GM19099 (cell line): ENCODE data around the gene ZNF44.

ENCODE experiments used
- POLR2A ChIP-seq: IDR thresholded peaks from 3 replicates; pipeline ENCODE4 v1.6.1; 2011; ENCODE audit warnings: low read depth; ENCODE audit not compliant: insufficient read length; ENCODE audit errors: extremely low read depth

Gene ZNF44

GRCh38 chr19:12272980-12273901, 21.4 kb downstream of the ZNF44 start:
- no peak for TF ChIP-seq POLR2A

GRCh38 chr19:12272386-12272785, 22.3 kb downstream of the ZNF44 start:
- no peak for TF ChIP-seq POLR2A

DNA sequence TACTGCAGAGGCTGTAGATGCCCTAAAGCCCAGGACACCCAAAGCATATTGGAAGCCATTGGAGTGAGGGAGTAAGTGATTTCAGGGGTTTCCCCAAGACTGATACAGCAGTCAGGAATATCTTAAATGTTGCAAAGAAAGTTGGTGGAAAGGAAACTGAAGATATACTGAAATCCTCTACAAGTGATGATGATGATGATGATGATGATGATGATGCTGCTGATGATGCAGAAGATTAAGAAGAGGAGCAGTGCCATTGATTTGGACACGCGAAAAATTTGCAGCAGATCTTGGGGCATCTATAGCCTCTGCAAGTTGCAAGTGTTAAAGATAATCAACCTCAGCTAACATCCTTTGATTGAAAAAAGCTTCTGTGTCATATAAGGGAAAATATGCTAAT, 23.8 kb downstream of the ZNF44 start:
- TF ChIP-seq POLR2A: no peak

DNA sequence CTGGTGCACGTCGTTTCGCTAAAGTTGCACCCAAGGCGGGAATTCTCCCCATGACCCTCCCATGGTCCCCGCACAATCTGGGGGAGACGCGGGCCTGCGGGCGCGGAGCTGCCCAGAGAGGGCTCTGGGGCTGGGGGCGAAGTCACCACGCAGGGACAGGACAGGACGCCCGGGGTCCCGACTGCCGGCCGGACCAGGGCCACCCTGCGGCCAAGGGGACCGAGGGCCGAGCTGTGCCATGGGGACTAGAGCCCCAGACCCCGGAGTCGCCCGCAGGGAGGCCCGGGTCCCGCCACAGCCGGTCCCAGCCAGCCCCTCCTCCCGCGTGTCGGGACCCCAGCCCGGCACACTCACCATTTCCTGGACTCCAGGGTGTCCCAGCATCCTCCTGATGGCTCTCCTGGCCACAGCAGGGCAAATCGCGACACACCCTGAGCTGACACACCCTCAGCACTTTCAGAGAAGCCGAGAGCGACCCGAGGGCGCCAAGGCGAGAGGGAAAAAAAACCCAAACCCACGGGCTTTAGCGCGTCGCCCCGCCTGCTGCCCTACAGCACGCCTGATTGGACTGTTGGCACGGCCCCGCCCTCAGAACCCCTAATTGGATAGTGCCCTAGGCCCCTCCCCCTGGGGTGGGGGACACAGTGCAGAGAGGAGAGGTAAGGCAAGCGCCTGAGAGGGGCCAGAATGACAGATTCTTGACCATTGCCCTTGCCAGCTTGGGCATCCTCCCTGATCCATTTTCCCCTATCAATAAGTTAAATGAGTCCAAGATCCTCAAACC, 28.6 kb downstream of the ZNF44 start:
- no peak for TF ChIP-seq POLR2A

- TF ChIP-seq POLR2A: no peak
These were observed 33.1 kb downstream of the ZNF44 start for GRCh38 chr19:12261554-12261953.

GRCh38 chr19:12260861-12261260, 33.8 kb downstream of the ZNF44 start:
- TF ChIP-seq POLR2A: no peak

- TF ChIP-seq POLR2A: no peak
These were observed 34.4 kb downstream of the ZNF44 start for GRCh38 chr19:12260236-12260635.

GRCh38 chr19:12255372-12255771, 39.3 kb downstream of the ZNF44 start:
- TF ChIP-seq POLR2A: no peak

DNA sequence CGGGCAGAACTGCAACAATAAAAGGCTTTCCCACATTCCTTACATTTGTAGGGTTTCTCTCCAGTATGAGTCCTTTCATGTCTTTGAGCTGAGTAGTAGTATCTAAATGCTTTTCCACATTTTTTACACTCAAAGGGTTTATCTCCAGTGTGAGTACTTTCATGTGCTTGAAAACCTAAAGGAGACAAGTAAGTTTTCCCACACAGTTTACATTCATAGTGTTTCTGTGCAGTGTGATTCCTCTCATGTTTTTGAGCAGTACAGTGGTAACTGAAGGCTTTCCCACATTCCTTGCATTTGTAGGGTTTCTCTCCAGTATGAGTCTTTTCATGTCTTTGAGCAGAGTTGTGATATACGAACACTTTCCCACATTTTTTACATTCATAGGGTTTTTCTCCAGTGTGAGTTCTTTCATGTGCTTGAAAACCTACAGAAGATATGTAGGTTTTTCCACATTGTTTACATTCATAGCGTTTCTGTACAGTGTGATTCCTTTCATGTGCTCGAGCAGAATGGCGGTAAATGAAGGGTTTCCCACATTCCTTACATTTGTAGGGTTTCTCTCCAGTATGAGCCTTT, 47.0 kb downstream of the ZNF44 start:
- no peak for TF ChIP-seq POLR2A

GRCh38 chr19:12244370-12244769, 50.3 kb downstream of the ZNF44 start:
- TF ChIP-seq POLR2A: no peak

DNA sequence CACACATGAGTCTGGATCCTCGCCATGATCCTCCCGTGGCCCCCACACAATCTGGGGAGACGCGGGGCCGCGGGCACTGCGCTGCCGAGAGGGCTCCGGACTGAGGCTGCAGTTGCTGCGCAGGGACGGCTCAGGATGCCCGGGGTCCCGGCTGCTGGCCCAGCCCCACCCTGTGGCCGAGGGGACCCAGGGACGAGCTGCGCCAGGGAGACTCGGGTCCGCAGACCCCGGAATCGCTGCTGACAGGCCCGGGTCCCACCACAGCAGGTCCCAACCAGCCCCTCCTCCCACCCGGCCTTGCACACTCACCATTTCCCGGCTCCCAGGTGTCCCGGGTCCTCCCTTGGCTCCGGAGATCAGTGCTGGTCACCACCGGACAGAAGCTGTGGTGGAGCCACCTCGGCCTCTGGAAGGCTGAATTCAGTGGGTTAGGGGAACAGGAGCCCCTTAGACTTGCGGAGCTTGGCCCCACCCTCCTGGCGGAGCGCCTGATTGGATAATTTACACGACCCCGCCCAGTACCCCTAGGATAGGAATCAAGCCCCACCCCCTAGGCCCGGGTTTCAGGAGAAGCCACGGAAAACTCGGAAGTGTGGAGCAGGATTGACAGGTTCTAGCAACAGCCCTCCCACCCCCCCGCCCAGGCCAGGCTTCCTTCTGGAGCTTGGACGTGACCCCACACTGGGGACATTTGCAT, 57.4 kb downstream of the ZNF44 start:
- no peak for TF ChIP-seq POLR2A

- TF ChIP-seq POLR2A: no peak
These were observed 61.7 kb downstream of the ZNF44 start for GRCh38 chr19:12232961-12233360.

DNA sequence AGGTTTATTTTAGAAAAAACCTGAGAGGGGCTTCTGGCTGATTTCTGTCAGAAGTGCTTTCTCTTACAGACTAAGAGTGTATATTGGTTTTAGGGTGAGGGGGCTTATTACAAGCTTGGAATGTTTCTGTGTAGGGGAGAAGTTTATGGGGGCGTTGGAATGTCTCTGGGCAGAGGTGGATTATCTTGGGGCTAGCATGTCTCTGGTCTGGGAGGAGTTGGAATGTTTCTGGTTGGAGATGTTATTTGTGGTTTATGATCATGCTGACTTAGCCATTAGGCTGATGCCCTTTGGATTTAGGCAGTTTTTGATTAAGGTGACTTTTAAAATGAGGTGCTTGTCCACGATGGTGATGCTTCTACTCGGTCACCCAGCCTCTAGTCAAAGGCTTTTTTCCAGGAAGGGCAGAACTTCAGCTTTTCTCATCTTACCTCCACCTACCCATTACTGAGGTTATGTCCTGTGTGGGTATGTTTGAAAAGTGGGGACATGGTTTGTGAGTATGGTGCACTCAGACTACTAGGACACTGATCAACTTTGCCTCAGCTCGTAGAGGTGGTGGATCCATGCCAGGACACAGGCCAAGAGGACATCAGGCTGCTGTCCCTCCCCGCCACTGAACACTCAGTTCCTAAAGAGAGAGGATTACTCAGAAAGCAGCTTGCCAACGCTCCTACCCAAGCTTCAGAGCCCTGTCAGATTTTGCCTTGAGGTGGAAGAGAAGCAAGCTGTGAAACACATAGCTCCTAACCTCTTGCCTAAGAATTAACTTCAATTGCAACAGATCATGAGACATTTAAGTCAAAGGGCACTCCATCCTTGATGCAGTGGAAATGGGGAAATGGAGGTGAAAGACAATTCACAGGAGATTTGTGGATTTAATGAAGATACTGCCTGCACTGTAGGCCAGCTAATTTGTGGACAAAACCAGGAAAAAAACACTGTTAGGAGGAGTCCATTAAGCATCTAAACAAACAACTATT, 63.6 kb downstream of the ZNF44 start:
- no peak for TF ChIP-seq POLR2A

- no peak for TF ChIP-seq POLR2A
These were observed 64.7 kb downstream of the ZNF44 start for GRCh38 chr19:12229990-12230389.

DNA sequence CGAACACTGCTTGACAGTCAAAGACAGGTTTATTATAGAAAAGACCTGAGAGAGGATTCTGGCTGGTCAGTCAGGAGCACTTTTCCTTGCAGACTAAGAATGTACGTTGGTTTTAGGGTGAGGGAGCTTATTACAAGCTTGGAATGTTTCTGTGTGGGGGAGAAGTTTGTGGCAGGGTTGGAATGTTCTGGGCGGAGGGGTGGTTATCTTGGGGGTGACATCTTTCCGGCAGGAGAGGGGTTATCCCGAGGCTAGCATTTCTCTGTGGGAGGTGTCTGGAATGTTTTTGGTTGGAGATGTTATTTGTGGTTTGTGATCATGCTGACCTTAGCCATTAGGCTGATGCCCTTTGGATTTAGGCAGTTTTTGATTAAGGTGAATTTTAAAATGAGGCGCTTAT, 70.0 kb downstream of the ZNF44 start:
- no peak for TF ChIP-seq POLR2A
